GM19328 (cell line): Measurements from ENCODE around the gene CACNA2D2.

Experiments used
- ATAC-seq: cut with Tn5 transposase; IDR thresholded peaks from one replicate; pipeline ENCODE4 v1.9.1; 2021; ENCODE audit warnings: mild to moderate bottlenecking, moderate library complexity; ENCODE audit not compliant: unreplicated experiment

CACNA2D2 gene

DNA sequence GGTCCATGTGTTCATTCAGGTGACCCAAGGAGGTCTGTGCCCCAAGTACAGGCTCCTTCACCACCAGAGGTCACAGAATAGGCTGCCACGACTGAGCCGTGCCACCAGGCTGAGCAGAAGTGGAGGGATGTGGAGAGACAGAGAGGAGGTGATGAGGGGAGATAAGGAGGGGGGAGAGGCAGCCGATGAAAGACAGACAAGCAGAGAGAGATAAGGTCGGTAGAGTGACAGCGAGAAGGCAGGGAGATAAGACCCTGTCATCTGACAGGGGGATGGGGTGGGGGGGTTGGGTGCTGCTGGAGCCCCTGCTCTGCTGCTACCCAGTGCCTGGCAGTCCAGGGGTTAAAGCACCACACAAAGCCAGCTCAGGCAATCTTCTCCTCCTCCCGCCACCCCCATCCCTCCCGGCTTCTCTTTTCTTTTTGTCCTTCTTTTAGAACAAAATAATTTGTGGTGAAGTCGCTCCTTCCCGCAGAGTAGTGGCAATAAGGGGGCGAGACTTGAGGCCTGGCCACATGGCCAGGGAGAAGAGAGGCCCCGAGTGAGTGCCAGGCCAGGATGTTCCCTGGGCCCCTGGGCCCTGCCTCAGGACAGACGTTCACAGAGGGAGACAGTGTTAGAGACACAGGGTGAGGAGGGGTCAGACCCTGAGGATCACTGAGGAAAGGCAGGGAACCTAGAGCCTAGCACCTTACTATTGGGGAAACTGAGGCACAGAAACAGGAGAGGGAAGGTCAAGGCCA, 67.9 kb downstream of the CACNA2D2 start:
- no peak for ATAC-seq

- no peak for ATAC-seq
These were observed 69.5 kb downstream of the CACNA2D2 start for GRCh38 chr3:50433954-50434353.

GRCh38 chr3:50430950-50431435, 72.4 kb downstream of the CACNA2D2 start:
- no peak for ATAC-seq

DNA sequence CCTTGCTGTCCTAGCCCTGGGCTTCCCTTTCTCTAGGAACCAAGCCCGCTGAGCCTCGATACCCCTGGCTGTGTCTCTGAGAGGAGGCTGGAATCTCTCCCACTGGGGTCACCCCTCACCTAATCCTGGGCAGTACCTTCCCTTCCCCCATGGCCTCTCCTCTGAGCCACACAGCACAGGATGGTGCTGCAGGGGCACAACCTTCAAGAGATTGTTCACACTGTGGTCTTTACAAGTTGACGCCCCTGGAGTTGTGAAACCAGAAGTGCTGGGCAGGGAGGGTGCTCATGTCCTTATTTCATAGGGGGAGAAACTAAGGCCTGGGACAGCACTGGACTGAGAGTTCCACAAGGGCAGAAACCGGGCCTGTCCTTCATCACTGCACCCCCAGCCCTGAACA, 73.2 kb downstream of the CACNA2D2 start:
- ATAC-seq: no peak

GRCh38 chr3:50428007-50428633, 75.3 kb downstream of the CACNA2D2 start:
- no peak for ATAC-seq

- ATAC-seq: no peak
These were observed 76.2 kb downstream of the CACNA2D2 start for GRCh38 chr3:50427217-50427616.

GRCh38 chr3:50425911-50426310, 77.5 kb downstream of the CACNA2D2 start:
- no peak for ATAC-seq

GRCh38 chr3:50423543-50423942, 79.9 kb downstream of the CACNA2D2 start:
- no peak for ATAC-seq

DNA sequence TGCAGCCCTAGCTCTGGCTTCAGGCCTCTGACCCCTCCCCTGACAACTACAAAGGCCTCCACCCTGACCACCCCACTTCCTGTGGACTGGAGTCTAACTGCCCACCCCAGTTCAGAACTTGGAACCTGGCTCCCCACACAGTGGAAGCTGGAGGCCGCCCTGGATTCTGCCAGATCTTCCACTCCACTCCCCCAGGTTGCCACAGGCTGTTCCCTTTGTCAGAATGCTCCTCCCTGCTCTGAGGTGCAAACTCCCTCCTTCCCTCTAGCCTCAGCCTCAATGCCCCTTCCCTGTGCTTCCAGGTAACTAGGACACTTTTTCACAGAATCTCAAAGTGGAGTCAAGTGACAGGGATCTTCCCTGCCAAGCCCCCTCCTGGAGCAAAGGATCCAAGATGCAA, 81.3 kb downstream of the CACNA2D2 start:
- ATAC-seq: no peak

- no peak for ATAC-seq
These were observed 83.7 kb downstream of the CACNA2D2 start for GRCh38 chr3:50419595-50420370.

- ATAC-seq: no peak
These were observed 84.6 kb downstream of the CACNA2D2 start for GRCh38 chr3:50418850-50419249.

GRCh38 chr3:50417637-50418033, 85.8 kb downstream of the CACNA2D2 start:
- ATAC-seq: no peak

DNA sequence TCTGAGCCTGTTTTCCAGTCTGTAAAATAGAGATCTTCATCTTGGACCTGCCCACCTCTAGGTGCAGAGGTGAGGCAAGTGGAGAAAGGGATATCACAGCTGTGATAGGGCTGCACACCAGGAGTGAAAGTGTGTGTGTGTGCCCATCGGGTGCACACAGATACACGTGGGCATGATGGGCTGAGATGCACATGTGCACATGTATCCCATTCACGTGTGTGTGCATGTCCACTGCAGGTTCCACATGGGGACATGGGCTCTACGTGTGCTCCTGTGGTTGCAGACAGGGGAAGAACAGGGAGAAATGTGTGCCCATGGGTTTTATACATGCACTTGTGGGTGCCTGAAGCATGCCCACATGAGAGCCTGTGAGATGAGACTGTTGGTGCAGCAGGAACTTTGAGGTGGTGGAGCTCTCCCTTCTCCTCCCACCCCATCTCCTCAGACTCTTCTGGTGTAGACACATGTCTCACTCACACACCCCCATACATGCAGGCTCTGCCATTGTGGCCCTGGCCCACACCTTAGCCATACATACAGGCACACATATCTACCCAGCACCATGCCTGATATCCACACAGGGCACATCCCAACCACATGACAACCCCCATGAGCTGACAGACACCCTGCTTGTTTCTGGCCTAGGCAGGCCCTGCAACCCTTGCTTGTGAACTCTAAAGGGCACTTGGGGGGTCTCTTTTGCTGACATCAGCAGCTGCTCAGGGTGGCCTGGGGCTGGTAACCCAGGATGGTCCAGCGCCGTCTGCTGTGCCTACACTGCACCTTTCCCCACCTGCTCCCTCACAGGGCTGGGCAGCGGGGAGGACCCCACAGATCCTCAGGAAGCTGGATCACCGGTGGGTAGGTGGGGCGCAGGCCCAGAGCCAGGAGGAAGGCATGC, 86.4 kb downstream of the CACNA2D2 start:
- no peak for ATAC-seq

- no peak for ATAC-seq
These were observed 87.6 kb downstream of the CACNA2D2 start for GRCh38 chr3:50415816-50416215.

GRCh38 chr3:50415061-50415460, 88.4 kb downstream of the CACNA2D2 start:
- no peak for ATAC-seq

DNA sequence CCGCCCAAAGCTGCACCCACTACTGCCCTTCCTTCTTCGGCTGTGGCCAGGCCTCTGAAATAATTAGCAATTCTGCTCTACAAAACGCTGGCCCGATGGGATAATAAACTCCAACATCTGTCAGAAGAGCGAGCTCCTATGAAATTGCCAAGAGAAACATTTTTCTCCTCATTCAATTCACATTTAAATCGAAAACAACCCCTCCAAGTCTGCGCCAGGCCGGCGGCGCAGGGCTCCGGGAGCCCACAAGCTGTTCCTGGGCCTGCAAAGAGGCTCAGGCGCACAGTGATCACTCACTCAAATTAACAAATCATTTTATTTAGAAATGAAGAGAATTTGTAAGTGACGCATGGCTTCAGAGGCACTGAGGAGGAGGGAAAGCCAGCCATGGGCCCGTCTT, 88.8 kb downstream of the CACNA2D2 start:
- no peak for ATAC-seq

- ATAC-seq: no peak
These were observed 91.1 kb downstream of the CACNA2D2 start for GRCh38 chr3:50412231-50412754.

GRCh38 chr3:50411229-50411628, 92.2 kb downstream of the CACNA2D2 start:
- ATAC-seq: no peak

GRCh38 chr3:50410608-50411139, 92.8 kb downstream of the CACNA2D2 start:
- ATAC-seq: no peak

GRCh38 chr3:50410185-50410584, 93.2 kb downstream of the CACNA2D2 start:
- no peak for ATAC-seq
